SHP77 treated with DMSO at 0.1 percent for 48 hours (cell line): Measurements from ENCODE around the gene ACSF3.
"Not testable (repeated sequence)": the region's sequence is repeated elsewhere in the genome, so short reads cannot be mapped to it uniquely, and the experiment has no call there.

Experiments used
- DNase-seq: peaks from one replicate; lab custom pipeline; 2025; lab: John Stamatoyannopoulos, UW

ACSF3 gene

DNA sequence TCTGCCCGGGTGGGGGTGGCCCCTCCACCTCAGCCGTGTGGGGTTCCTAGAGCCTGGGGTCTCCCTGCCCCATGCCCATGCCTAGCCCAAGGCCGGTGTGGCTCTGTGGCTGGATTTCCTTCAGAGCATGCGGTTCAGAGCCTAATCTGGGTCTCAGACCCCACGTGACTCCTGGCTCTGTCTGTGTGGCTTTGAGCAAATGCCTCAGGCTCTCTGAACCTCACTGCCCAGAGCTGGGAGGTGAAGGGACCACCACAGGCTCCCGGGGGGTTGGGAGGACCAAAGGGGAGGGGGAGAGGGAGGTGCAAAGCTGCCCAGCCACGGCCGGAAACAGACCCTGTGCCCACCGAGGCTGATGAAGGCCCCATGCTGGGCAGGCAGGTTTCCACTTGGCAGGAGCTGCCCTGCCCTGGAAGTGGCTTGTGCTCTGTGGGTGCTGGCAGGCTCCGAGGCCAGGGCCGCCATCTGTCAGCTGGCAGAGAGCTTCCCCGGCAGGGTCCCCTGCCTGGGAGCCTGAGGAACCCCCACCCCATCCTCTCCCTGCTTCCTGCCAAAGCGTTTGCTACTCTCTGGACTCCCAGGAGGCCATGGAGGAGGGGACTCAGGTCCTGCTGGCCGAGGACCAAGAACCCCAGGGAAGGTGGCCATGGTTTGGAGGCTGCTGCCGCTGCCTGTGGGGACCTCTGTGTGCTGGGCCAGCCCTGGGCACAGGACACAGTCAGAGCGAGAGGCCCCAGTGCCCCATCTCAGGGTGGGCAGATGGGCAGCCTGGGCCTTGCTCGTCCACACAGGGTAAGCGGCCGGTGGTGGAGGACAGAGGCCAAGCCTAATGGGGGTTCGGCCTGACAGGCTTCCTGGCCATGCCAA, 81.9 kb downstream of the ACSF3 start:
- no peak for DNase-seq

- DNase-seq: no peak
These were observed 82.6 kb downstream of the ACSF3 start for GRCh38 chr16:89176147-89176690.

GRCh38 chr16:89176717-89177116, 83.1 kb downstream of the ACSF3 start:
- DNase-seq: no peak

- no peak for DNase-seq
These were observed 83.8 kb downstream of the ACSF3 start for GRCh38 chr16:89177501-89177900.

DNA sequence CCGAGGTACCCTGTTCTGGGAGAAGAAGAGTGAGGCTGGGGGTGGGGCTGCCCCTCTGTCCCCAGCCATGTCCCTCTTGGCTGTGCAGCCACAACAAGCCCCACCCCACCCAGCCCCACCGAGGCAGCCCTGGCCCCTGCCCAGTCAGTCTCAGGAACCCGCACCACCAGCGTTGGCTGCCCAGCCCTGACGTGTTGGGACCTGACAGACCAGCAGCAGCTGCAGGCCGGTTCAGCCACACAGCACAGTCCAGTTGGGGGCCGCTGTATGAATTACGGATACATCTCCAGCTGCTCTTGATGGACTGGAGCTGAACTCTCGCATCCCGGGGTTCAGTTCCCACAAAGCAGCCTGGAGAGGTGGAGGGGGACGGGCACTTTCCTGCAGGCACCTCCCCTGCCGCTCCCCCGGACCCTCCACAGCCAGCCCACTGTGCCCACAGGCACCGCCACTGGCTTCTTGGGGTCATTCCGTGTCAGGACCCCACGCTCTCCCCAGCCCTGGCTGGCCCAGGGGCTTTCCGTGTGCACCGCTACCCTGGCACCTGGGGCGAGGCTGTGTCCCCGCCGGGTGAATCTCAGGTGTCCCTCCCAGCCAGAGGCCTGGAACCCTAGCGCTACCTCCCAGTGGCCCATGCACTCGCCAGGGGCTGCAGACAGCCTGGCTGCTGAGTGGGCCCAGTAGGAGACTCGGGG, 84.9 kb downstream of the ACSF3 start:
- no peak for DNase-seq

DNA sequence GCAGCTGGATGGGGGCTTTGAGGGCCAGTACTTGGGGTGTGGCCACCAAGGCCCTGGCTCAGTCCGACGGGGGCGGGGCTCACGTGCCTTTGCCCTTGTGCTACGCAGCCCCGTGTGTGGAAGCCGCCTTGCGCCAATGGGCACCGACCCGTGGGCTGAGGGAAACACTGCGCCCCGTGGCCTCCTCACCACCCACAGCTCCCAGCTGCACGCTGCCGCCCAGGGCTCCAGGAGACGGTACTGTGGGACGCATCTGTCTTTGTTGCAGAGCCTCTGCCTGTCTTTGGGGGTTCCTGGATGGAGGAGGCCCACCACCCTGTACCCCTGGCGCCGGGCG, 85.5 kb downstream of the ACSF3 start:
- DNase-seq: no peak

- DNase-seq: no peak
These were observed 86.1 kb downstream of the ACSF3 start for GRCh38 chr16:89179656-89180315.

DNA sequence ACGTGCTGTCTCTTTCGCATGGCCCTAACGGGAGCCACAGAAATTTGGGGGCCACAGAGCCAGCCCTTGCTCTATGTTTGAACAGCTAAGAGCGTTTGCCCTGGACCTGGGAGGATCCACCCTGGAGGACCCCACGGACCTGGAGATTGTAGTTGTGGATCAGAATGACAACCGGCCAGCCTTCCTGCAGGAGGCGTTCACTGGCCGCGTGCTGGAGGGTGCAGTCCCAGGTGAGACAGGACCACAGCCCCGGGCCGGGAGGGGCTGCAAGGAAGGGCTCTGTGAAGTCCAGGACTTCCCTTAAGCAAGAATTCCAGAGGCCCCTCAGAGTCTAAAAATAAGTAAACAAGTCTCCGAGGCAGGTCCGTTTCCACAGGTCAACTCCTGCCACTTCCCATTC, 89.8 kb downstream of the ACSF3 start:
- no peak for DNase-seq

DNA sequence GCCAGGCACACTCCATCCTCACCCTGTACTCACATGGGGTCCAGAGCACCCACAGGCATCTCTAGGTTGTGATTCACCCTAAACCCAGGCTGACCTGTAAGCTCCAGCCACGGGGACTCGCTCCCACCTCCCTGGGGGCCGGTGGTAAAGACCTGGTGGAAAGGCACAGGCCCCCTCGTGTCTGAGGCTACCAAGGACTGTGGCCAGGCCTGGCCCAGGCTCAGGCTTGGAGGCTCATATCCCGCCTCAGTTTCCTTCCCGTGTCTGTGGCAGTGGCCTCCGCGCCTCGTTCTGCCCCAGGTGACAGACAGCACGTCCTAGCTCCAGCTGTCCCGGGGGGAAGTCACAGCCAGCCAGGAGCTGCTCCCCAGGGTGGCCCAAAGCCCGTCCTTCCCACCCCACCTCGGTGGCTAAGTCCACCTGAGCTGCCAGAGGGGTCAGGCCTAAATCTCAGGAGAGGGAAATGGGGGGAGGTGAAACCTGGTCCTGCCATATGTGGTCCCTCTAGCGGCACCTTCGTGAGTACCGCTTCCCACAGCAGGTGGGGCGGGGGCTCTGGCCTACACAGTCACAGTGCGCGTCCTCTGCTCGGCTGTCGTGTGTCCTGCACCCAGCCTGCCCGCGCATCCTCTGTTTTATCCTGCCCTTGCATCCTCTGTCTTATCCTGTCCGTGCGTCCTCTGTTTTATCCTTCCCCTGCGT, 90.5 kb downstream of the ACSF3 start:
- no peak for DNase-seq

- no peak for DNase-seq
These were observed 91.0 kb downstream of the ACSF3 start for GRCh38 chr16:89184677-89184932.

DNA sequence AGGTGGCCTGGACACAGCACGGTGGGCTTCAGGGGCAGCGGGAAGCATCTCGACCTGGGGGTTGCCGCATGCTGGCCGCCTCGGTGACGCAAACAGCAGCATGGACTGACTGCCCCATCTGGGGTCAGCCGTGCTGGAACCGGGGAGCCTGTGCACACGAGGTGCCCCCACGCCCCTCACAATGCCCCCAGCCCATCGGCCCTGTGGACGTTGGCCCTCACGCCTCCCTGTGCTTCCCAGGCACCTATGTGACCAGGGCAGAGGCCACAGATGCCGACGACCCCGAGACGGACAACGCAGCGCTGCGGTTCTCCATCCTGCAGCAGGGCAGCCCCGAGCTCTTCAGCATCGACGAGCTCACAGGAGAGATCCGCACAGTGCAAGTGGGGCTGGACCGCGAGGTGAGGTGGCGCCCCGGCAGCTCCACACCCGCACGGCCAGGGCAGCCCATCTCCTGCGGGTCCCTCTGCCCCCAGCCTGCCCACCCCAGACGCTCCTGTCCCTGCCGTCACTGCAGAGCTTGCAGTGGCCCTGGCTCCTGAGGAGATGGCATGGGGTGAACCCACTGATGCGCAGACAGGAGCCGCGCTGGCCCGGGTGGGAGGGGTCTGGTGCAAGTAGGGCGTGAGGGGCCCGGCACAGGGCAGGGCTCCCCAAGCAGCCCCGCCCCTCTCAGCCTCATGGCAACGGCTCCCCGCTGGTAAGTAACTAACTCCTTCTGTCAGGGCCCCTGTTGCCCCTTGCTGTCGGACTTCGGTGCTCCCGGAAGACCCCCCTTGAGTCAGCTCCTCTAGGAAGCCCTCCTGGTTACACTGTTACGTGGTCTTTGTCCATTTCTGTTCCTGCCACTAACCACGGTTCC, 91.5 kb downstream of the ACSF3 start:
- DNase-seq: no peak

- DNase-seq: not testable (repeated sequence)
These were observed 92.4 kb downstream of the ACSF3 start for GRCh38 chr16:89185887-89186592.

DNA sequence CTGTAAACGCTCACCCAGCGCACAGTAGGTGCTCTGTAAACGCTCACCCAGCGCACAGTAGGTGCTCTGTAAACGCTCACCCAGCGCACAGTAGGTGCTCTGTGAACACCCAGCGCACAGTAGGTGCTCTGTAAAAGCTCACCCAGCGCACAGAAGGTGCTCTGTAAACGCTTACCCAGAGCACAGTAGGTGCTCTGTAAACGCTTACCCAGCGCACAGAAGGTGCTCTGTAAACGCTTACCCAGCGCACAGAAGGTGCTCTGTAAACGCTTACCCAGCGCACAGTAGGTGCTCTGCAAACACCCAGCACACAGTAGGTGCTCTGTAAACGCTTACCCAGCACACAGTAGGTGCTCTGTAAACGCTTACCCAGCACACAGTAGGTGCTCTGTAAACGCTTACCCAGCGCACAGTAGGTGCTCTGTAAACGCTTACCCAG, 93.0 kb downstream of the ACSF3 start:
- not testable (repeated sequence) for DNase-seq

- no peak for DNase-seq
These were observed 93.5 kb downstream of the ACSF3 start for GRCh38 chr16:89187032-89187769.

- no peak for DNase-seq
These were observed 94.2 kb downstream of the ACSF3 start for GRCh38 chr16:89187770-89188392.

DNA sequence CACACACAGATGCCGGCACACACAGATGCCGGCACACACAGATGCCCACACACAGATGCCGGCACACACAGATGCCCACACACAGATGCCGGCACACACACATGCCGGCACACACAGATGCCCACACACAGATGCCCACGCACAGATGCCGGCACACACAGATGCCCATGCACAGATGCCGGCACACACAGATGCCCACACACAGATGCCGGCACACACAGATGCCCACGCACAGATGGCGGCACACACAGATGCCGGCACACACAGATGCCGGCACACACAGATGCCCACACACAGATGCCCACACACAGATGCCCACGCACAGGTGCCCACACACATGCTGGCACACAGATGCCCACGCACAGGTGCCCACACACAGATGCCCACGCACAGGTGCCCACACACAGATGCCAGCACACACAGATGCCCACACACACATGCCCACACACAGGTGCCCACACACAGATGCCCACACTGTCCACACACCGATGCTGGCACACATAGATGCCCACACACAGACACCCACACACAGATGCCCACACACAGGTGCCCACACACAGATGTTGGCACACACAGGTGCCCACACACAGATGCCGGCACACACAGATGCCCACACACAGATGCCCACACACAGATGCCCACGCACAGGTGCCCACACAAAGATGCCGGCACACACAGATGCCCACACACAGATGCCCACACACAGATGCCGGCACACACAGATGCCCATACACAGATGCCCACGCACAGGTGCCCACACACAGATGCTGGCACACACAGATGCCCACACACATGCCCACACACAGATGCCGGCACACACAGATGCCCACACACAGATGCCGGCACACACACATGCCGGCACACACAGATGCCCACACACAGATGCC, 95.1 kb downstream of the ACSF3 start:
- DNase-seq: not testable (repeated sequence)

DNA sequence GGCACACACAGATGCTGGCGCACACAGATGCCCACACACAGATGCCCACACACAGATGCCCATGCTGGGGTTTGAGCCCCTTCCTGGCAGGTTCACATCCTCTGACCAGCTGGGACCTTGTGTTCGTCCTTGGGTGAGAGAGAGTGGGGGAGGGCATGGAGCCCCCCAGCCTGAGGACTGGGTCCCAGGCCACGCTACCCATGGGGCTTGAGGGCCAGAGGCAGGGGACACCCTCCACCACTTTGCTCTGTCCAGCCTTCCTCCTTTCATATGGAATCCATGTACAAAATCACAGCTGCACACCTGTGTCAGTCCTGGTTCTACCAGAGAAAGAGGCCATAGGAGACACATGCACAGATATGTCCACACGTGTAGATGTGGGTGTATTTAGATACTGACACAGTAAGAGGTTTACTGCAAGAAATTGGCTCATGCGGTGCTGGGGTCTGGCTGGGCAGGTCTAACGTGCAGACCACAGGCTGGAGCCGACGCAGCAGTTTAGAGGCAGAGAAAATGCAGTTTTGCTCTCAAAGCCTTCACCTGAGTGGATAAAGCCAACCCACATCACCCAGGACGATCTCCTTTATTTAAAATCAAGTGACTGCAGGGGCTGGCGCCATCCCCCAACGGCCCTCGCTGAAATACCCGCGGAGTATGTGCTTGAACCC, 95.8 kb downstream of the ACSF3 start:
- no peak for DNase-seq
